NK-92 treated with Interleukin-12 subunit alpha and Interleukin-12 subunit beta, amount 100 ng/mL, for 24 hours (cell line): ENCODE measurements around the gene FRS2.
A peak's percentile ranks its signal among the peaks of the same experiment; 100 is the strongest.
"Not testable (repeated sequence)": the region's sequence is repeated elsewhere in the genome, so short reads cannot be mapped to it uniquely, and the experiment has no call there.

Experiments used
- DNase-seq: peaks from one replicate; lab custom pipeline; 2025; lab: John Stamatoyannopoulos, UW

The FRS2 gene

GRCh38 chr12:69470189-69471075 is at the start of gene FRS2:
TSS of gene FRS2 (plus strand) at chr12:69470388. CDS start at chr12:69569031, 98,643 bp downstream.
- DNase-seq: peak; percentile 63

- no peak for DNase-seq
Observed at GRCh38 chr12:69421548-69421947, 48.6 kb upstream of the FRS2 start.

GRCh38 chr12:69423037-69423905 is 46.9 kb upstream of the FRS2 start:
- DNase-seq: no peak

GRCh38 chr12:69425417-69425816 is 44.8 kb upstream of the FRS2 start:
- DNase-seq: no peak

- DNase-seq: no peak
Observed at GRCh38 chr12:69428351-69429073, 41.7 kb upstream of the FRS2 start.

GRCh38 chr12:69430942-69431590 is 39.1 kb upstream of the FRS2 start:
- no peak for DNase-seq

GRCh38 chr12:69431591-69432222 is 38.5 kb upstream of the FRS2 start:
- no peak for DNase-seq

GRCh38 chr12:69433653-69434052 is 36.5 kb upstream of the FRS2 start:
- no peak for DNase-seq

GRCh38 chr12:69435644-69436043 is 34.5 kb upstream of the FRS2 start:
- no peak for DNase-seq

GRCh38 chr12:69437073-69437472 is 33.1 kb upstream of the FRS2 start:
- DNase-seq: no peak

- DNase-seq: no peak
Observed at GRCh38 chr12:69438539-69438938, 31.6 kb upstream of the FRS2 start.

- DNase-seq: no peak
Observed at GRCh38 chr12:69440016-69440415, 30.2 kb upstream of the FRS2 start.

- no peak for DNase-seq
Observed at GRCh38 chr12:69440886-69441285, 29.3 kb upstream of the FRS2 start.

- no peak for DNase-seq
Observed at GRCh38 chr12:69442894-69443293, 27.3 kb upstream of the FRS2 start.

GRCh38 chr12:69443916-69444315 is 26.3 kb upstream of the FRS2 start:
- DNase-seq: no peak

- no peak for DNase-seq
Observed at GRCh38 chr12:69447892-69448291, 22.3 kb upstream of the FRS2 start.

- DNase-seq: not testable (repeated sequence)
Observed at GRCh38 chr12:69452598-69453132, 17.5 kb upstream of the FRS2 start.

- DNase-seq: no peak
Observed at GRCh38 chr12:69456239-69456638, 13.9 kb upstream of the FRS2 start.

- no peak for DNase-seq
Observed at GRCh38 chr12:69457433-69457832, 12.8 kb upstream of the FRS2 start.

GRCh38 chr12:69459477-69459876 is 10.7 kb upstream of the FRS2 start:
- DNase-seq: no peak

GRCh38 chr12:69464428-69464827 is 5.8 kb upstream of the FRS2 start:
- DNase-seq: no peak
